ENCODE results near the gene BTG4. TPM values are rescaled to one million over a fixed set of nuclear protein-coding genes. Genes with fewer than 3 reads are reported as not detected.

BTG4 gene
- total and polyA plus RNA-seq, 2 of the 8 experiments (the other 6 are each of a cell fraction or from before 2014, with no cell fraction given), result 0.06 TPM; not detected in 1

DNA sequence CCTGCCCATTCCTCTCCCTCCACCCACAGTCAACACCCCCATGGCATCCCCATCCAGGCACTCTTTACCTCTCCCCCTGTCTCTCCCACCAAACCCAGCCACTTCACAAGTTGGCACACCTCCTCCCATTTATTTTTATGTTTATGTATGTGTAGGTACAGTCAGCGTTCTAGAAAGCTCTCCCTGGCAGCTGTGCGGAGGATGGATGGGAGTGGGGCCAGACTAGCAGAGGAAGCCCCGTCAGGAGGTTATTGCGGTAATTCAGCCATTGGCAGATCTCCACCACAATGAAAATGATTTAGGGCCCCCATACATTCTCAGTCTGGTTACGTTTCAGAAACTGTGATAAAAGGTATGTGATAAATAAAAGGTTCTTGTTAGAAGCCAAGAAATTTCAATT lies 51.3 kb downstream of the BTG4 start:
- no peak overlapping the region for H2AK5ac ChIP-seq (ENCODE audit: low read depth, low read length)
- DNase-seq (ENCODE audit: low read depth in 1 of 2, low spot score in 2 of 2), result no peak
- ChIA-PET POLR2A (ENCODE audit: partially characterized antibody) (no interaction called here), CTCF (ENCODE audit: partially characterized antibody) (interaction anchor here (0.9 to 2.5 kb wide), 17 partner anchors 9 to 895 kb away, joined by 3 to 12 read pairs (median 5); no protein-coding TSS in a partner anchor)
- H3K4me2 ChIP-seq (ENCODE audit: insufficient read depth in 1 of 2, low read depth in 2 of 2, low read length in 2 of 2), result no peak overlapping the region
- no peak overlapping the region for H4K8ac ChIP-seq (ENCODE audit: extremely low read depth, insufficient read depth, low read length)
- no peaks in the 10 kb centered on the region for H3K23me2 ChIP-seq (ENCODE audit: low read depth, low read length)
- H2BK12ac ChIP-seq (ENCODE audit: low read depth, low read length), result no peak overlapping the region
- no peak overlapping the region for H4K91ac ChIP-seq (replicated peaks; ENCODE audit: insufficient read length, low read length)
- H3K79me1 ChIP-seq (ENCODE audit: low read depth, low read length), result no peaks in the 10 kb centered on the region
- no peak overlapping the region for H4K5ac ChIP-seq (ENCODE audit: insufficient read length, low read depth, low read length)
- no peaks in the 10 kb centered on the region for H4K20me1 ChIP-seq (replicated peaks in 1 of 2; ENCODE audit: control insufficient read depth in 1 of 2, insufficient read depth in 2 of 2, low read length in 2 of 2)
- no peak overlapping the region for H3K23ac ChIP-seq (ENCODE audit: insufficient read length)
- no peak overlapping the region for H3K27ac ChIP-seq (ENCODE audit: low read depth, low read length)
- H3K9ac ChIP-seq (replicated peaks in 1 of 4; ENCODE audit: extremely low read depth in 1 of 4, low read depth in 3 of 4, low read length in 3 of 4), result no peak overlapping the region
- no peaks in the 10 kb centered on the region for H3K79me2 ChIP-seq (ENCODE audit: control insufficient read depth in 1 of 2, insufficient read depth in 2 of 2, low read length in 2 of 2)
- no peak overlapping the region for H2AFZ ChIP-seq (ENCODE audit: low read length)
- no peaks in the 10 kb centered on the region; a peak in 1 of 7 replicates for H3K27me3 ChIP-seq (replicated peaks in 1 of 4; ENCODE audit: control insufficient read depth in 3 of 4, extremely low read depth in 1 of 4, insufficient read depth in 3 of 4, low read length in 3 of 4)
- no peak overlapping the region for H2BK5ac ChIP-seq (ENCODE audit: low read depth, low read length)
- 94% methylated on average over 5 of the region's 5 CpGs; no CpG with 5 or more reads in 1 of the 2 experiments for WGBS, 2 experiments (ENCODE audit: extremely low coverage in 1 of 2, insufficient coverage in 1 of 2, insufficient read length in 1 of 2, insufficient replicate concordance in 2 of 2, low coverage in 1 of 2, low lambda C conversion rate in 2 of 2, missing lambda C conversion rate in 1 of 2)
- no peak overlapping the region for H3K4ac ChIP-seq (replicated peaks; ENCODE audit: insufficient read length, low read depth, low read length)
- H2BK15ac ChIP-seq (ENCODE audit: low read length), result no peak overlapping the region
- no peak for TF ChIP-seq EGR1 (IDR thresholded peaks at IDR 0.05; ENCODE audit: borderline replicate concordance, low read depth, low read length)
- no peak for TF ChIP-seq FOSL1 (IDR thresholded peaks at IDR 0.05; ENCODE audit: insufficient read depth, low read depth, low read length)
- TF ChIP-seq BCL11A (IDR thresholded peaks at IDR 0.05; ENCODE audit: low read depth in 2 of 2, low read length in 2 of 2), result no peak
- no peak for TF ChIP-seq NRF1 (IDR thresholded peaks at IDR 0.05; ENCODE audit: low read depth, low read length)
- TF ChIP-seq JUND (IDR thresholded peaks at IDR 0.05; ENCODE audit: low read length), result no peak
- TF ChIP-seq SP2 (IDR thresholded peaks at IDR 0.05; ENCODE audit: low read length), result no peak
- no peak overlapping the region for H2BK20ac ChIP-seq (ENCODE audit: low read length)
- no peak overlapping the region for H2BK120ac ChIP-seq (replicated peaks; ENCODE audit: low read depth, low read length)
- H3K56ac ChIP-seq (replicated peaks; ENCODE audit: insufficient read length, low read depth, low read length), result no peak overlapping the region
- no peak overlapping the region for H3K18ac ChIP-seq (ENCODE audit: extremely low read depth, low read length)
- H3K4me3 ChIP-seq (ENCODE audit: extremely low read depth in 1 of 4, insufficient read depth in 2 of 4, low read depth in 3 of 4, low read length in 4 of 4), result no peak overlapping the region
- no peak for FAIRE-seq
- H3K14ac ChIP-seq (ENCODE audit: insufficient read length), result no peak overlapping the region
- no peaks in the 10 kb centered on the region for H3K4me1 ChIP-seq (replicated peaks in 1 of 4; ENCODE audit: control insufficient read depth in 3 of 4, insufficient read depth in 4 of 4, low read length in 3 of 4)
- H3K36me3 ChIP-seq (ENCODE audit: control insufficient read depth in 2 of 4, insufficient read depth in 4 of 4, low read length in 3 of 4), result no peaks in the 10 kb centered on the region
- no peaks in the 10 kb centered on the region for H3K9me3 ChIP-seq (ENCODE audit: insufficient read depth in 2 of 2, low read depth in 1 of 2, low read length in 1 of 2)

Data from H1 (cell line).